GM18505 (cell line): ENCODE data around the gene ST6GALNAC6.
"Not testable (repeated sequence)": the region's sequence is repeated elsewhere in the genome, so short reads cannot be mapped to it uniquely, and the experiment has no call there.

Source experiments
- ATAC-seq: cut with Tn5 transposase; IDR thresholded peaks from one replicate; pipeline ENCODE4 v1.9.1; 2021; ENCODE audit not compliant: unreplicated experiment
- POLR2A ChIP-seq: IDR thresholded peaks from 4 replicates; pipeline ENCODE4 v1.6.1; 2011; ENCODE audit warnings: borderline replicate concordance; ENCODE audit not compliant: insufficient read depth, insufficient read length; ENCODE audit errors: extremely low read depth

Gene ST6GALNAC6

DNA sequence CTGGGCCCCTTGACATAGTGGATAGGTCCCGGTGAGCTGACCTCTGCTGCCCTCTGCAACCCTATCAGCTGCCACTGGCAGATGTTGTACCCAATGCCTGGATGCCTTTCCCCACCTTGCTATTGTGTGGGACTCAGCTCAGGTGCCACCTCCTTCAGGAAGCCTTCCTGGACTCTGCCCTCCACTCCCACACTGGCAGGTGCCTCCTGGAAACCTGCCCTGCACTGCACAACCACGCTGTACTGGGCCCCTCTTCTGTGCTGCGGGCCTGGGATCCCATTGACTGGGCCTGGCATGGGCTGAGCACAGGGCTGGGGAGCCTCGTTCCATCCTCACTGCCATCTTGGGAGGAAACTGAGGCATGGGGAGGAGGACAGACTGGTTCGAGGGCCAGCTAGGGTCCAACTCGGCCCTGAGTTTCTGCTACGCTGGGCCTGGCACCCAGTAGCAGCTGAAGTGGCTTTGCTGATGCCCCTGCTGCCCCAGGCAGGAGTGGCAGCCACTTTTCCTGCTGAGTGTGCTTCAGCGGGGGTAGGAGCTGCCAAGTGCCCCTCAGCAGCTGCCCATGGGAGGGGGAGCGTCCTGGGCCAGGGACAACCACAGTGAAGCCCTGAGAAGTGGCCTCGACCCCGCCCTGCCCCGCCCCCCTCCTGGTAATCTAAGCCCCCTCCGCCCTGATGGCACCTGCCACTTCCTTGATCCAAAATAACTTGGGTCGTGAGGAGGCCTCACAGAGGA lies 23.2 kb downstream of the ST6GALNAC6 start:
- no peak for ATAC-seq
- TF ChIP-seq POLR2A = no peak

- TF ChIP-seq POLR2A = no peak
- no peak for ATAC-seq
Observed at GRCh38 chr9:127875306-127875966, 24.0 kb downstream of the ST6GALNAC6 start.

GRCh38 chr9:127874301-127875221 lies 24.8 kb downstream of the ST6GALNAC6 start:
- no peak for TF ChIP-seq POLR2A

DNA sequence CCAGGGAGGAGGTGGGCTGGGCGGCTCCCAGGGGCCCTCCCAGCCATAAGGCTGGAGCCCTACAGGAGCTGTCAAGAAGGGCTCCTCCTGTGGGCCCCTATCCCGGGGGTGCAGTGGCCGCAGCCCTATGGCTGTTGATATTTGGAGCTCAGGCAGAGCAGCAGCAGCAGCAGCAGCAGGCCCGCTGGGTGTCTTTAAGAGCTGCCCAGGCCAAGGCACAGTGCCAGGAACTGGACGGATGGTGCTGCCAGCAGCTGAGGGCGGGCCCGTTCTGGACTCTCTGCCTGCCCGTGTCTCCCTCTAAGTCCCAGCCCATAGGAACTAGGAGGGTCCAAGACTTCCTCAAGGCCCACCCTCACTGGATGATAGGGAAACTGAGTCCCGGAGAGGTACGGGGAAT lies 25.5 kb downstream of the ST6GALNAC6 start:
- TF ChIP-seq POLR2A = no peak
- ATAC-seq = no peak

More at GRCh38 chr9:127874301-127875221, 24.8 kb downstream of the ST6GALNAC6 start:
- ATAC-seq = no peak

GRCh38 chr9:127873223-127873691 lies 26.1 kb downstream of the ST6GALNAC6 start:
- ATAC-seq = no peak
- no peak for TF ChIP-seq POLR2A

GRCh38 chr9:127872369-127873222 lies 26.8 kb downstream of the ST6GALNAC6 start:
- ATAC-seq = no peak

GRCh38 chr9:127871531-127871930 lies 27.9 kb downstream of the ST6GALNAC6 start:
- TF ChIP-seq POLR2A = no peak

More at GRCh38 chr9:127872369-127873222, 26.8 kb downstream of the ST6GALNAC6 start:
- TF ChIP-seq POLR2A = no peak

GRCh38 chr9:127870887-127871286 lies 28.5 kb downstream of the ST6GALNAC6 start:
- ATAC-seq = no peak

More at GRCh38 chr9:127871531-127871930, 27.9 kb downstream of the ST6GALNAC6 start:
- ATAC-seq = no peak

GRCh38 chr9:127870153-127870491 lies 29.3 kb downstream of the ST6GALNAC6 start:
- not testable (repeated sequence) for ATAC-seq

More at GRCh38 chr9:127870887-127871286, 28.5 kb downstream of the ST6GALNAC6 start:
- TF ChIP-seq POLR2A = no peak

DNA sequence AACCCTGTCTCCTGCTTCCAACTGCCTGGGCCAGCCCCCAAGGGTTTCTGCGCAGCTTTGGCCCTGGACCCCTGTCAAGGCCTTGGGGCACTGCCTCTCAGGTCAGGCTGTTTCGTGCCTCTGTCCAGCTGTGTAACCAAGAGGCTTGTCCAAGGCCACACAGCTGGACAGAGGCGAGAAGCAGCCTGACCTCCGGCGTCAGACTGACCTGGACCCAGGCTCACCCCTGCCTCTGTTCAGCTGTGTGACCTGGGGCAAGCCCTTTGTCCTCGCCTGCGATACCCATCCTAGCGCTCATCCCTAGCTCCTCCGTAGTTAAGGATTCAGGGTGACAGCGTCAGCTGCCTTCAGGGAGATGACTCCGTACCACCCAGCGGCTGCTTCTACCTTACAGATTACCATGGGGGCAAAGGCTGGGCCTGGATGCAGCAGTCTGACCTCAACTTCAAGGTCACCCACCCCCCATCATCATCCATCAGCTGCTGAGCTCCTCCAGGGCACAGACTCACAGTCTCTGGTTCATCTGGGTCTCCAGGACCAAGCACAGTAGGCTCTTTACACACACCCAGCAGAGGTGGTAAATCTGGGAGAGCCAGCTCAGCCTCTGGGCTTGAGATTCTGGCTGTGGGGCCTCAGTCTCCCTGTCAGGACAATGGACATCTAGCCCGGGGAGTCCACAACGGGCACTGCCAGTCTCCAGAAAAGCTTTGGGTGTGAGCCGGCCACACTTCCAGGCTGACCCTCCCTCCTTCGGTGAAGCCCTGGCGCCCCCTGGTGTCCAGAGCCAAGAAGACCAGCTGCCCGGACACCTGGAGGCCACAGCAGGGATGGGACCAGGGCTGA lies 29.9 kb downstream of the ST6GALNAC6 start:
- peak; percentile 49 for ATAC-seq
- no peak for TF ChIP-seq POLR2A

DNA sequence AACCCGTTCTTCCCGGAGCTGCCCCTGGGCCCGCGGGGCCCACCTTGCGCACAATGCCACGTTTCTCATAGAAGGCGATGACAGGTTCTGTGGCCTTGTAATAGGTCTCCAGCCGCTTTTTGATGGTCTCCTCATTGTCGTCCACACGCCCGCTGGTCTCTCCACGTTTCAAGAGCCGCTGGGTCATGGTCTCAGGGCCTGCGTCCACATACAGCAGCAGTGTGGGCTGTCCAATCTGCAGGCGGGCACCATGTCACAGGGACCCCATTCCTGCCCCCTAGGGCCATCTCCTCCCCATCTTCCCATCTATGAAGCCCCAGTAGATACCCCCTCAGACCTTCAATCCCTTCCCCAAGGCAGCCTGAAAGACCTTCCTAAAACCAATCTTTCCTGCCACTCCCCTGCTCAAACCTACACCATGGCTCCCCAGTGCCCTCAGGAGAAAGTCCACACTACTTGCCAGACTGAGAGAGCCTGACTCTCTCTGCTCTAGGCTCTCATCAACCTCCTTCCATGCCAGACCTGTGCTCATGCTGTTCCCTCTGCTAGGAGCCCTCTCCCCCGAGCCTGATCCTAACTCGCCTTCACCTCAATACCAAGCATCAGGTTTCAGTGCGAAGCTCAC lies 31.0 kb downstream of the ST6GALNAC6 start:
- no peak for ATAC-seq
- TF ChIP-seq POLR2A = no peak
